ENCODE data around the gene ZSCAN5A.
"Not testable (repeated sequence)": the region's sequence is repeated elsewhere in the genome, so short reads cannot be mapped to it uniquely, and the experiment has no call there.

The ZSCAN5A gene, protein sequence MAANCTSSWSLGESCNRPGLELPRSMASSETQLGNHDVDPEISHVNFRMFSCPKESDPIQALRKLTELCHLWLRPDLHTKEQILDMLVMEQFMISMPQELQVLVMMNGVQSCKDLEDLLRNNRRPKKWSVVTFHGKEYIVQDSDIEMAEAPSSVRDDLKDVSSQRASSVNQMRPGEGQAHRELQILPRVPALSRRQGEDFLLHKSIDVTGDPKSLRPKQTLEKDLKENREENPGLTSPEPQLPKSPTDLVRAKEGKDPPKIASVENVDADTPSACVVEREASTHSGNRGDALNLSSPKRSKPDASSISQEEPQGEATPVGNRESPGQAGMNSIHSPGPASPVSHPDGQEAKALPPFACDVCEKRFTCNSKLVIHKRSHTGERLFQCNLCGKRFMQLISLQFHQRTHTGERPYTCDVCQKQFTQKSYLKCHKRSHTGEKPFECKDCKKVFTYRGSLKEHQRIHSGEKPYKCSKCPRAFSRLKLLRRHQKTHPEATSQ

DNA sequence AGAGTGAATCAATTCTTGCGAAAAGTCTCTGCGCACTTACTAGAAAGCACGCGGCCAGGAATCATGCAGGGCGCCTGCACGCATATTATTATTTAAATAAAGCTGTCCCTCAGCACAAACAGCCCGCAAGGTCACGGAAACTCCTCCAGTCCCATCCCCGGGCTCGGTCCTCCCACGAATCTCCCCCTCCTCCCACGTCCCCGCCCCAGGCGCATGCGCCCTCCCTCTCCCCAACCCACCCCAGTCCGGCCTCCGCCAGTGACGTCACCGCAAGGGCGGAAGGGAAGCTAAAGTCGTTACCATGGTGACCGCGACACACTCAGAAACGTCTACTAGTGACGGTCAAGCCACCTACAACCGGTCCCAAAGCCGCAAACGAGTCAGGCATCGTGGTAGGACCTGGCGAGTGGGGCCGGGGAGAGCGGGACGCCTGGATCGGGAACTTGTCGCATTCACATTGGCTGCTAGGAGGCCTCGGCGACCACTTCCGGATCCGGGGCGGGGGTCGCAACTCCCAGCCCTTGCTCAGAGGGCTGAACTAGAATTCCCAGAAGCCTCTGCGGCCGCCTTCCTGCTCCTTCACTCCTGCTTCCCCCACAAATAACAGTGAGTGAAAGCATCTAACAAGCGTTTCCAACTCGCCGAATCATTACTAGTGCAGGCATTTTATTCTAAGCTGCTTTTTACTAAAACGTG, at the start of gene ZSCAN5A:
Gene ZSCAN5A, minus strand, starts transcription at position 459 of the 696 bp plus-strand sequence. CDS start 89,793 bp downstream, outside the sequence.
- DNase-seq, result peak; percentile 94

DNA sequence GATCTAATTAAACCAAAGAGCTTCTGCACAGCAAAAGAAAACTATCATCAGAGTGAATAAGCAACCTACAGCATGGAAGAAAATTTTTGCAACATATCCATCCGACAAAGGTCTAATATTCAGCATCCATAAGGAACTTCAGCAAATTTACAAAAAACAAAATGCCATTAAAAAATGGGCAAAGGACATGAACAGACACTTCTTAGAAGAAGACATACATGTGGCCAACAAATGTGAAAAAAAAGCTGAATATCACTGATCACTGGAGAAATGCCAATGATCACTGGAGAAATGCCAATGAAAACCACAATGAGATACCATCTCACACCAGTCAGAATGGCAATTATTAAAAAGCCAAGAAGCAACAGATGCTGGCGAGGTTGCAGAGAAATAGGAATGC, 46.2 kb upstream of the ZSCAN5A start:
- DNase-seq, result no peak

DNA sequence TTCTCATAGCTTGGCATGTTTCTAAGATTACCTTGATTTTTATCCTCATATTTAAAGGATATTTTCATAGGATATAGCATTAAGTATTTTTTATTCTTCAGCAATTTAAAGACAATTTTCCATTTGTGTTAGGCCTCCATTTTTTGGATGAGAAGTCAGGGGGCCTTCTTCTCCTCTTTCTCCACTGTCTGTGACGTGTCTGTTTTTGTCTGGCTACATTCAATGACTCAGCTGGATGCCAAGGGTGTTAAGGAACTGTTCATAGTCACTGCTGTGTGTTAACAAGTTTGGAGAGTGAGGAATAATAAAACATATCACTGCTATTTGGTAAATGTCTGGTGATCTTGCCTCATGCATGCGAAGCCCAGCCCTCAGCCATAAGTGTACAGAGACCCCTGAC, 42.3 kb upstream of the ZSCAN5A start:
- no peak for DNase-seq

DNA sequence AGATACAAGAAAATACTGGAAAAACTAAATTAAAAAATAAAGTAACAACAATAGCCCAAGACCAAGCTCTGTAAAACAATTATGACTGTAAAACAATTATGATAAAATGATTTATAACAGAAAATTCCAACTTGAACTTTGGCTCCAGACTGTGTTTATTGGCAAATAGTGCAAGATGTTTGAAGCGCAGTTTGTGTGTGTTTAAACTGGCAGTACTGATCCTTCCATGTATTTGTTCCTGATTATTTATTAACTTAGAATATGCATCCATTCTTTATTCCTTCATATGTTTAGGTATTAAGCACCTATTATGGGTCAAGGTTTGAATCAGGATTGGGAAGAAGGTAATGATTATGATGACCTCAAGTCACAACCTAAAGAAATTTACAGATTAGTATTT, 40.9 kb upstream of the ZSCAN5A start:
- DNase-seq, result no peak

DNA sequence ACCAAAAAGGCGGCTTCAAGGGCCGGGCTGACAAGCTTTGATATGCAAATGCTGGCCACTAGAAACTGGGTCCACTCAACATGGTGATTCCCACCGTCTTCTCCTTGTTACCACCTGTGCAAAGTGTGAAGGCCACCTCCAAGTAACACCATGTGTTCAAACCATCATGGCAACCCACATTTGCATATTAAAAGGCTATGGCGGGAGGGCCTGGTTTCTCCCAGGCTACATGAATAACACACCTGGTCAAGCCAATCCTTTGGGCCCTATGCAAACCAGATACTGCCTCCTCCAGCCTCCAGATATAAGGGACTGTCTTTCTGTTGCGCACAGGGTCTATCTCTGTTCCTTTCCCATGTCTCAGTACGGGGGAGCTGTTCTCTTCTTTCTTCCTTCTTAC, 36.6 kb upstream of the ZSCAN5A start:
- no peak for DNase-seq

DNA sequence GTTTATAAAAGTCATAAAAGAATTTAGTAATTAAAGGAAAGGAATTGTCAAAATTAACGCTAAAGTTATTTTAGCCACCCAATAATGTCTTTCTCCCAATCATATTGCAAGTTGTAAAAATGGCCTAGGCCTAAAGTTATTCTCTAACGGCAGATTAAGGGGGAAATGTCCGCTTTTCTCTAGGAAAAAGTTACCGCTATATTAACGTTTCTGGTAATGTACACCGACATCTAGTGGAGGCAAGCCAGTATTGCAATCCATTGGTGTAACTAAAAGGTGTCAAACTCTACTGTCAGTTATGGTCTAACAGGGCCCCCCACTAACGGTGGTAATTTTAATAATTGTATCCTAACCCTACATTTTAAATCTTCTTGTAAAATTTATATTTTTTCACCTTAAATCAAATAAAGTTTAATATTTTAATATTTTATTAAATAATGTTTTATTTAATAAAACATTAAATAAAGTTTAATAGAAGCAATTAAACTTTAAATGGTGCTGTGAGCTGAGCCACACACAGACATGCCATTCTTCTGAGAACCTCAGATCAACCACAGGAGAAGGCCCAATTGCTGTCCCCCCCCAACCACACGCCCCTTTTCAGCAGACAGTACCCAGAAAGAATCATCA, 35.9 kb upstream of the ZSCAN5A start:
- DNase-seq, result peak; percentile 44

DNA sequence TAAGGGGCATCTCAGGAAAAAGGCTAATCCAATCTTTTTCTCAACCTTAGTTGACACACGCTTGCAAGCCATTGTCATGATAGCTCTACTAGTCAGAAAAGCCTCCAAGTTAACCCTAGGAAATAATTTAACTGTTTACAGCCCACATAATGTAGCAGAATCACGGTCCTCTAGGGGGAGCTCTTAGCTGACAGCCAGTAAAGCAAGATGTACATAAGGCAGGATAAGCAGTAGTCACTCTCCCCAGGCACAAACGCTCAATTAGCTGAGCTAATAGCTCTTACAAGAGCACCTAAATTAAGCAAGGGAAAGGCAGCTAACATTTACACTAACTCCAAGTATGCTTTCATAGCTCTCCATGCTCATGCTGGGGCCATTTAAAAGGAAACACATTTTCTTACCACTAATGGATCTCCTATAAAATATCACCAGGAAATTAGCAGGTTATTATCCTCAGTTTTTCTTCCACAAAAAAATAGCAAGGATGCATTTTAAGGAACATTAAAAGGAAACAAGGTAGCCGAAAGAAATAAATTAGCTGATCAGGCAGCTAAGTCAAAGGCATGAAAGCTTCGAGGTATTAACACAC, 33.7 kb upstream of the ZSCAN5A start:
- no peak for DNase-seq

DNA sequence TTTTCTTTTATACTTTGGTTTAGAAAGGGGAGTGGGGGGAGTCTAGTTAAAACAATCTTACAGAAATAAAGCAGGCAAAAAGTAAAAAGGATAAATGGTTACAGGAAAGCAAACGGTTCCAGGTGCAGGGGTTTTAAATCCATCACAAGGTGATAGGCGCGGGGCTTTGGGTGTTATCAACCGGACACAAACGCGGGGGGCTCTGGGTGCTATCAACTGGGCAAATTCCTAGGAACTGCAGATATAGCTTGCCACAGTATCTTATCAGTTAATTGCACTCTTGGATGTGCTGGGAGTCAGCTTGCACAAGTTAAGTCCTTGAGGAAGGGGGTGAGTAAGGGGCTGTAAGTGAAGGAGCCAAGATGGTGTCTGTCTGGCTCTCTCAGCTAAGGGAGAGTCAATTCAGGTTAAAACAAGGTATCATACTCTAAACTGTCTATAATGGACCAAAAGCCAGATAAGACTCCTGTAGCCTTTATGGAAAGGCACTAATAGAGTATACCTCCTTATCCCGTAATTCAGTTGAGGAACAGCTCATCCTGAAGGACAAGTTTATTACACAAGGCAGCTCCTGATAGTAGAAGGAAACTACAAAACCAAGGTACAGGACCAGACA, 32.6 kb upstream of the ZSCAN5A start:
- DNase-seq, result no peak

DNA sequence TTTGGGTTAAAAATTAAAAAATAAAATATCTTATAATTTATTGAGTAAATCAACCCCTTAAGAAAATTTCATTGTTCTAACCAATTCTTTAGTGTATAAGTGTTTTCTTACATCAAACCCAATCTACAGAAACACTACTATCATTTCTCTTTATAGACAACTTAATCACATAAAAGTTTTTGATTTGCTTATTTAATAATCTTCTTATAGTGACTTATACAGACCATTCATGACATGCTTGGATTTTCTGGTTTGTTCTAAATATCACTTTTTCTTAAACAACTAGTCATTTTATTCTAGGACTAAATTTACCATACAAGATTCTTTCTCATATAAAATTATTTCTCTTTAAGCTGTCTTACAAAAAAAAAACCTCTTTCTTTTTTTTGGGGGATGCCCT, 27.3 kb upstream of the ZSCAN5A start:
- DNase-seq, result no peak

DNA sequence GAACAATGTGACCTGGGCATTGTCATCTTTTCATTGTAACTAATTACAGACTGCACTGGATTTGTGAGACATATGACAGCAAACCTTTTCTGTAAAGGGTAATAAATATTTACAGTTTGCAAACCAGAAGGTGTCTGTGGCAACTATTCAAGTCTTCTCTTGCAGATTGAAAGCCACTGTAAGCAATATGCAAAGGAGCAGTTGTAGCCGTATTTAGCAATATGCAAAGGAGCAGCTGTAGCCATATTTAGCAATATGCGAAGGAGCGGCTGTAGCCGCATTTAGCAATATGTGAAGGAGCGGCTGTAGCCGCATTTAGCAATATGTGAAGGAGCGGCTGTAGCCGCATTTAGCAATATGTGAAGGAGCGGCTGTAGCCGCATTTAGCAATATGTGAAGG, 24.4 kb upstream of the ZSCAN5A start:
- DNase-seq, result not testable (repeated sequence)

DNA sequence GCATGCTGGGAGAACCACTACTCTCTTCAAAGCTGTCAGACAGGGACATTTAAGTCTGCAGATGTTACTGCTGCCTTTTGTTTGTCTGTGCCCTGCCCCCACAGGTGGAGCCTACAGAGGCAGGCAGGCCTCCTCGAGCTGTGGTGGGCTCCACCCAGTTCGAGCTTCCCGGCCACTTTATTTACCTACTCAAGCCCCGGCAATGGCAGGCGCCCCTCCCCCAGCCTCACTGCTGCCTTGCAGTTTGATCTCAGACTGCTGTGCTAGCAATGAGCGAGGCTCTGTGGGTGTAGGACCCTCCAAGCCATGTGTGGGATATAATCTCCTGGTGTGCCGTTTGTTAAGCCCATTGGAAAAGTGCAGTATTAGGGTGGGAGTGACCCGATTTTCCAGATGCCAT, 22.4 kb upstream of the ZSCAN5A start:
- DNase-seq, result not testable (repeated sequence)

DNA sequence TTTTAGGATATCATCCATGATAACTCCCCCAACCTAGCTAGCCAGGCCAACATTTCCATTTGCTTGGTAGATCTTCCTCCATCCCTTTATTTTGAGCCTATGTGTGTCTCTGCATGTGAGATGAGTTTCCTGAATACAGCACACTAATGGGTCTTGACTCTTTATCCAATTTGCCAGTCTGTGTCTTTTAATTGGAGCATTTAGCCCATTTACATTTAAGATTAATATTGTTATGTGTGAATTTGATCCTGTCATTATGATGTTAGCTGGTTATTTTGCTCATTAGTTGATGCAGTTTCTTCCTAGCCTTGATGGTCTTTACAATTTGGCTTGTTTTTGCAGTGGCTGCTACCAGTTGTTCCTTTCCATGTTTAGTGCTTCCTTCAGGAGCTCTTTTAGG, 20.7 kb upstream of the ZSCAN5A start:
- not testable (repeated sequence) for DNase-seq

DNA sequence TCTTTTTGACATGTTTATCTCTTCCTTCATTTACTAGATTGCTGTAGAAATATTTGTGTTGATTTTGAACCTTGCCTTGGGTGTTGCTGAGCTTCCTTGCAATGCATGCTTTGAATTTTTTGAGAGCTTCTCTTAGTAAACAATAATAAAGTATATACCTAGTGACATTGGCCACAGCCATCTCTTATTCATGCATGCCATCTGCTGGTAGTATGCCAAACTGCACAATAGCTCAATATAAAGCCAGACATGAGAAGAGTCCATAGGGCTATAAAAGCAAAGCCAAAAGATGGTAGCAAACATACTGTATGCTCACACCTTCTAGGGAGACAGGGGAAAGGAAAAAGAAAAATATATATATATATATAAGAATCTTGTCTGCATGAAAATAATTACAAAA, 18.9 kb upstream of the ZSCAN5A start:
- peak; percentile 46 for DNase-seq

DNA sequence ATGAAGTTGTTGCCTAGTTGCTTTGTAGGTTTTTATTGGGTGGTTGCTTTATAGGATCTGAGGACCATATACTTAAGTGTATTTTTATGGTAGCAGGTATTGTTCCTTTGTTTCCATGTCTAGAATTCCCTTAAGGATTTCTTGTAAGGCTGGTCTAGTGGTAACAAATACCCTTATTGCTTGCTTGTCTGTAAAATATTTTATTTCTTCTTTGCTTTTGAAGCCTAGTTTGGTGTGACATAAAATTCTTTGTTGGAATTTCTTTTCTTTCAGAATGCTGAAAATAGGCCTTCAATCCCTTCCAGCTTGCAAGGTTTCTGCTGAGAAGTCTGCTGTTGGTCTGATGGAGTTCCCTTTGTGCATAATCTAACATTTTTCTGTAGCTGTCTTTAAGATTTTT, 18.1 kb upstream of the ZSCAN5A start:
- no peak for DNase-seq

DNA sequence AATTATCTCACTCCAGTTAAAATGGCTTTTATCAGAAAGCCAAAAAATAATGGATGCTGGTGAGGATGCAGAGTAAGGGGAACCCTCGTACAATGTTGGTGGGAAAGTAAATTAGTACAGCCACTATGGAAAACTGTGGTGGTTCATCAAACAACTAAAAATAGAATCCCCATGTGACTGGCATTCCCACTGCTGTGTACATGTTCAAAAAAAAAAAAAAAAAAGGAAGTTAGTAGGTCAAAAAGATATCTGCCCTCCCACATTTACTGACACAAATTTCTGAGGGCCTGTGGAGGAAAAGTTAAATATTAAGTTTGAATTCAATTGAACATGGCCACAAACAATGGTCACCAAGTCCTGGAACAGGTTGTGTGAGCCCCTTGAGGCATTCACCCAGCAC, 9.8 kb upstream of the ZSCAN5A start:
- DNase-seq, result no peak

DNA sequence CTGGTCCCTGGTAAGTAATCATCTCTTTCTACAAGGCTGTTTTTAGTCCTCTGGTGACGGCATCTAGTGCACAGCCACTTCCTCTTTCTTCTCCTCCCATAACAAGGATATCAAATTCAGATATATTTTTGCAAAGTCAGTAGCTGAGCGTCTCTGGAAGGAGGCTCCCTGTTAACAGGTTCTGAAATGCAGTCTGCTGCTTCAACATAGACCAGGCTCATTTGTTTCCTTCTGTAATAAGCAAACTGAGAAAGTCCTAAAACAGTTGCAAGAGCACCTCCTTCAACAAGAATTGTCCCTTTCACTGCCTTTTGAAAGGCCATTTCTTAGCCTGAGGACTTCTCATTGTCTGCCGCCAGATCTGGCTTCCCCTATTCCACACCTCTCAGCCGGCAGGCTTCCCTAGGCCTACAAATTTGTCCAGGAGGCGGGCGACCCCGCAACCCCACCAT, 7.4 kb upstream of the ZSCAN5A start:
- no peak for DNase-seq

DNA sequence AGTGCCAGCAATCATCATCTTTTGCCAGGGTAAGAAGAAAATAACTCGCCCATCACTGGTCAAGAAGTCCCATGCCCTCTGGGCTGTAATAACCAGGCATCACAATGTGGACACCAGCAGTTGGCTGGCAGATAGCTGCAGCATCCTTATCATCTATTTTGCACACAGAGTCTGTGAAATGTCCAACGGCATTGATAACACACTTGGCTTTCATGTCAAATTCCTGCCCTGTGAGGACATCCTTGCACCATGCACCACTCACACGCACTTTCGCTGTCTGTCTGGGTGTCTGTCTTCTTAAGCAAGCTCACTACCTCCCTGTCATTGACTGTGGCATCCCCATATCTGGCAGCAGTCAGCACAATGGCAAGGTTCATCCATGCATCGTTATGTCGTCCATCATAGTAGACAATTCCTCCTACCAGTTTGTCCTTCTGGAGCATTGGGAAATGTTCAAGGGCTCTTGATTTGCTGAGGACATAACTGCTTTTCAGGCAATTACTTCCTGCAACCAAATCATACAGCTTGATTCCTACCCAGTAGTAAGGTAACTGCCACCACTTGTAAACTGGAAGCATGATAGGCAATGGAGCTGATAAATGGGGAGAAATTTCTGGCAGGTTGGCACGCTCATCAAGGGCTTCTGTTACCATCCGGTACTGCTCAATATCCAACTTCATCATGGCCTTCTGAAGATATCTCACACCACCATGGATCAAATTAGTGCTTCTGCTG, 6.8 kb upstream of the ZSCAN5A start:
- DNase-seq, result no peak

DNA sequence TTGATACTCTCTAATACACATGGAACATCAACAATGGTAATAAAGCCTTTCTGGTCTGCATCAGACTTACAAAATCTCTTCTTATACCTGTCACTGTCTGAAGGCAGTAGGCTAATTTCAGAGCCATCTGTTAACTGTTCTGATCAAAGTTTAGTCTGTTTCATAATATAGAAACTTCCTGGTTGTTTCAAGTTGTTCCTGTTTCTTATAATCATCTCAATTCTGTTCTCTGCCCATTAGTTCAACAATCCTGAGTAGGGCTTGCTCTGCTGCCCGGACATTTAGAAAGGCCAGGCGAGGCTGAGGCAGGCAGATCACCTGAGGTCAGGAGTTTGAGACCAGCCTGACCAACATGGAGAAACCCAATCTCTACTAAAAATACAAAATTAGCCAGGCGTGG, 5.4 kb upstream of the ZSCAN5A start:
- DNase-seq, result no peak

DNA sequence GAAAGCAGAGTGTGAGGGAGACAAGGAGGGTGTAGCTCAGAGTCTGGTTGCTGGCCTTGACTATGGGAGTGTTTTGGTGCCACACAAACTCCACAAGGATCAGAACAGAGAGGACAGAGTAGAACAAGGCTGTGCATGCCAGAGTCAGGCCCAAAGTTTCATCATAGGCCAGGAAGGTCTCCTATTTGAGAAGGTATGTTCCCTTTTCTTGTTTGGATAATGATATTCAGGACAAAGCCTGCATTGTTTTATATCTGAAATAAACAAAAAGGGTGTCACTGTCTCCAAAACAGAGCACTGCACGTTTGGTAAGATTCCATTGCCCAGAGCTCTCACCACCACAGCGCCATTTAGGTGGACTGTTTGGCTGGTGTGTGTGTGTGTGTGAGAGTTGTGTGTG, 3.1 kb upstream of the ZSCAN5A start:
- no peak for DNase-seq

DNA sequence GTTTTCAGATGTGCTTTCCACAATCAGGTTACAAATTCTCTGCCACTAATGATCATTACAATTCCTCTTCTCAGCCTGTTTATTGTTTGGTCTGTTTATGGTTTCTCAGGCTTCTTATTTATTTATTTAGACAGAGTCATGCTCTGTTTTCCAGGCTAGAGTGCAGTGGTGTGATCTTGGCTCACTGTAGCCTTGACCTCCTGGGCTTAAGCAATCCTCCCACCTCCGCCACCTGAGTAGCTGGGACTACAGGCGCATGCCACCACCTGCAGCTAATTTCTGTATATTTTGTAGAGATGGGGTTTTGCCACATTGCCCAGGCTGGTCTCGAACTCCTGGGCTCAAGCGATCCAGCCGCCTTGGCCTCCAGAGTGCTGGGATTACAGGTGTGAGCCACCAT, 2.1 kb upstream of the ZSCAN5A start:
- DNase-seq, result no peak

DNA sequence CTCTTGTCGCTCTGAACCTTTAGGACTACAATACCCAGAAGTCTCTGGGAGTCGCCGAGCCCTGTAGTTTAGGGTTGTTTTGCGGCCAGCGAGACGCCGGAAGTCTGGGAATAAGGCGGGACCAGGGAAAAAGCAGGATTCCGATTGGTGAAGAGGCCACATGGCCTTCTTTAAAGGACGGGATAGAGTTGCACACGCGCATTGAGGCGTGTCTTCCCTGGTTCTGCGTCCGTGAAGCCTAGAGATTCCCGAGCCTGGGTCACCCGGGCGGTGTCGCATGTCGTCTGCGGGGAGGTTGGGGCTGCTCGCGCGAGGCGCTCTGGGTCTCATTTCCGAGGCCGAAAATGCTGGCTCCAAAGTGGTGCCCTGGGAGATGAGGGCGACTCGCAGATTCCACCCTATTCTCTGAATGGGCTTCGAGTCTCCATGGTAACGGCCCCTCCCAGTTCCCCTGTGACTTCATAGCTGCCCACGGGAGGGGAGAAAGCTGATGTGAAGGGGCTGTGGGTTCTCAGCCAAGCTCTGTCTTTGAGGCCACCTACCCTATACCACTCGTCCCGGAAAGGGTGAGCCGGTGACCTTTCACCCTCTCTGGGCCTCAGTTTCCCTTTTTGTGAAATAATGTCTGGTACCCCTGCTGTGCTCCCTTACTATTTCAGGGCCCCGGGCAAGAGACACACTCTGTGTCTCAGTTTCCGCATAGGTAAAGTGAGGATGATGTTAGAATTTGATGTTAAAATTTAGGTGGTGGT, 614 bp upstream of the ZSCAN5A start:
- peak; percentile 98 for DNase-seq
